Activated T-helper 1 cell treated with anti-CD3 and anti-CD28 coated beads, Interleukin-12 subunit alpha, Interleukin-12 subunit beta, Interleukin-2, Interleukin-4 antibody, amounts not matched to agents 30 ng/mL and 10 ng/mL and 1 ng/mL, durations not matched to agents 14 hours and 24 hours and 36 hours (primary cell): ENCODE results near the gene ABCC4. TPM values are rescaled to one million over a fixed set of nuclear protein-coding genes. Genes with fewer than 3 reads are reported as not detected.
A peak's percentile ranks its signal among the peaks of the same experiment; 100 is the strongest.
"Not testable (repeated sequence)": the region's sequence is repeated elsewhere in the genome, so short reads cannot be mapped to it uniquely, and the experiment has no call there.

ENCODE experiments used
- DNase-seq: peaks from one replicate; pipeline ENCODE4 v3.0.0; 2021; ENCODE audit warnings: low spot score
- H3K27ac Mint-ChIP-seq: one replicate; pipeline ENCODE4 v1.8.0; 2021; ENCODE audit warnings: mild to moderate bottlenecking, mixed read lengths
- H3K27me3 Mint-ChIP-seq: one replicate; pipeline ENCODE4 v1.8.0; 2022; ENCODE audit warnings: mild to moderate bottlenecking, moderate library complexity, mixed read lengths; ENCODE audit not compliant: insufficient read depth
- H3K36me3 Mint-ChIP-seq: one replicate; pipeline ENCODE4 v1.8.0; 2021; ENCODE audit warnings: low read depth, mixed read lengths
- H3K4me1 Mint-ChIP-seq: one replicate; pipeline ENCODE4 v1.8.0; 2021; ENCODE audit warnings: low read depth, mixed read lengths
- H3K4me3 Mint-ChIP-seq: one replicate; pipeline ENCODE4 v1.8.0; 2021; ENCODE audit warnings: mild to moderate bottlenecking, moderate library complexity, mixed read lengths
- H3K9me3 Mint-ChIP-seq: one replicate; pipeline ENCODE4 v1.8.0; 2021; ENCODE audit warnings: mixed read lengths
- intact Hi-C: fragments of 100-400 bp; cut with micrococcal nuclease; formaldehyde crosslinking; loops from one replicate; pipeline ENCODE4 v1.15.1; 2024
- total RNA-seq: library from RNA; stranded (reverse); gene quantifications from 2 replicates; pipeline ENCODE4 v1.2.3, GENCODE V29; 2022

The ABCC4 gene
- total RNA-seq, 1 donor from 2014 or later: 16.4 TPM

GRCh38 chr13:95206116-95206515 lies 95.1 kb downstream of the ABCC4 start:
- no peak overlapping the region for H3K27ac Mint-ChIP-seq
- H3K4me3 Mint-ChIP-seq: no peak overlapping the region
- DNase-seq: no peak
- intact Hi-C loops: no loop called here
- no peaks in the 10 kb centered on the region for H3K9me3 Mint-ChIP-seq
- H3K27me3 Mint-ChIP-seq: no peaks in the 10 kb centered on the region
- H3K4me1 Mint-ChIP-seq: no peaks in the 10 kb centered on the region
- H3K36me3 Mint-ChIP-seq: peaks cover 4% of the 10 kb centered on the region

- peaks cover 3% of the 10 kb centered on the region for H3K36me3 Mint-ChIP-seq
- no peak overlapping the region for H3K27ac Mint-ChIP-seq
- no peak for DNase-seq
Observed at GRCh38 chr13:95204231-95204765, 97.0 kb downstream of the ABCC4 start.

GRCh38 chr13:95201814-95202651 lies 99.2 kb downstream of the ABCC4 start:
- Mint-ChIP-seq H3K36me3 (peaks cover 3% of the 10 kb centered on the region), H3K27ac (no peak overlapping the region), H3K4me1 (no peaks in the 10 kb centered on the region), H3K9me3 (no peaks in the 10 kb centered on the region), H3K4me3 (no peak overlapping the region), H3K27me3 (no peaks in the 10 kb centered on the region)
- intact Hi-C loops: no loop called here
- DNase-seq: no peak

More at GRCh38 chr13:95204231-95204765, 97.0 kb downstream of the ABCC4 start:
- no peaks in the 10 kb centered on the region for H3K27me3 Mint-ChIP-seq
- no peaks in the 10 kb centered on the region for H3K4me1 Mint-ChIP-seq
- no peak overlapping the region for H3K4me3 Mint-ChIP-seq
- intact Hi-C loops: no loop called here
- no peaks in the 10 kb centered on the region for H3K9me3 Mint-ChIP-seq

- H3K4me3 Mint-ChIP-seq, intact Hi-C loops, H3K27ac Mint-ChIP-seq, H3K27me3 Mint-ChIP-seq, DNase-seq, H3K9me3 Mint-ChIP-seq, H3K4me1 Mint-ChIP-seq, H3K36me3 Mint-ChIP-seq: not testable (repeated sequence)
Observed at GRCh38 chr13:95200386-95200957, 100.8 kb downstream of the ABCC4 start.

GRCh38 chr13:95199896-95200295 lies 101.4 kb downstream of the ABCC4 start:
- H3K36me3 Mint-ChIP-seq: peaks cover 1% of the 10 kb centered on the region
- H3K27ac Mint-ChIP-seq: no peak overlapping the region
- H3K9me3 Mint-ChIP-seq: no peaks in the 10 kb centered on the region
- H3K27me3 Mint-ChIP-seq: no peaks in the 10 kb centered on the region
- no peak for DNase-seq
- H3K4me1 Mint-ChIP-seq: no peaks in the 10 kb centered on the region
- no peak overlapping the region for H3K4me3 Mint-ChIP-seq
- intact Hi-C loops: no loop called here

- H3K9me3 Mint-ChIP-seq, H3K4me3 Mint-ChIP-seq, H3K36me3 Mint-ChIP-seq, intact Hi-C loops, H3K27me3 Mint-ChIP-seq, H3K4me1 Mint-ChIP-seq, H3K27ac Mint-ChIP-seq, DNase-seq: not testable (repeated sequence)
Observed at GRCh38 chr13:95198606-95199005, 102.6 kb downstream of the ABCC4 start.

- Mint-ChIP-seq H3K36me3 (peaks cover 1% of the 10 kb centered on the region), H3K4me1 (no peaks in the 10 kb centered on the region), H3K4me3 (no peak overlapping the region), H3K9me3 (no peaks in the 10 kb centered on the region), H3K27ac (no peak overlapping the region), H3K27me3 (no peaks in the 10 kb centered on the region)
- intact Hi-C loops: no loop called here
- DNase-seq: no peak
Observed at GRCh38 chr13:95197548-95197947, 103.7 kb downstream of the ABCC4 start.

- Mint-ChIP-seq H3K27me3 (no peaks in the 10 kb centered on the region), H3K9me3 (no peaks in the 10 kb centered on the region), H3K4me3 (no peak overlapping the region), H3K4me1 (no peaks in the 10 kb centered on the region), H3K36me3 (peaks cover 1% of the 10 kb centered on the region), H3K27ac (no peak overlapping the region)
- DNase-seq: no peak
- intact Hi-C loops: no loop called here
Observed at GRCh38 chr13:95195146-95195545, 106.1 kb downstream of the ABCC4 start.

GRCh38 chr13:95193509-95194230 lies 107.6 kb downstream of the ABCC4 start:
- intact Hi-C loops: loop anchor here (2.0 to 5.0 kb wide), 2 partner anchors 107 to 639 kb away; partner anchors contain the start of gene ABCC4
- H3K9me3 Mint-ChIP-seq: no peaks in the 10 kb centered on the region
- no peak overlapping the region for H3K27ac Mint-ChIP-seq

GRCh38 chr13:95192998-95193397 lies 108.3 kb downstream of the ABCC4 start:
- Mint-ChIP-seq H3K4me1 (peaks cover 11% of the 10 kb centered on the region), H3K36me3 (peaks cover 2% of the 10 kb centered on the region), H3K9me3 (no peaks in the 10 kb centered on the region), H3K4me3 (no peak overlapping the region), H3K27me3 (no peaks in the 10 kb centered on the region), H3K27ac (no peak overlapping the region)
- intact Hi-C loops: loop anchor here (2.0 to 5.0 kb wide), 2 partner anchors 108 to 639 kb away; partner anchors contain the start of gene ABCC4
- no peak for DNase-seq

More at GRCh38 chr13:95193509-95194230, 107.6 kb downstream of the ABCC4 start:
- Mint-ChIP-seq H3K36me3 (peaks cover 2% of the 10 kb centered on the region), H3K4me3 (no peak overlapping the region), H3K4me1 (peaks cover 6% of the 10 kb centered on the region), H3K27me3 (no peaks in the 10 kb centered on the region)
- DNase-seq: no peak

- intact Hi-C loops: loop anchor here (2.0 to 5.0 kb wide), 2 partner anchors 108 to 640 kb away; partner anchors contain the start of gene ABCC4
- H3K27me3 Mint-ChIP-seq, H3K36me3 Mint-ChIP-seq, DNase-seq, H3K4me3 Mint-ChIP-seq, H3K27ac Mint-ChIP-seq, H3K9me3 Mint-ChIP-seq: not testable (repeated sequence)
- H3K4me1 Mint-ChIP-seq: peaks cover 11% of the 10 kb centered on the region
Observed at GRCh38 chr13:95192564-95192945, 108.7 kb downstream of the ABCC4 start.

GRCh38 chr13:95191821-95192563 lies 109.3 kb downstream of the ABCC4 start:
- no peak overlapping the region for H3K27ac Mint-ChIP-seq
- H3K9me3 Mint-ChIP-seq: no peaks in the 10 kb centered on the region
- DNase-seq: peak; percentile 24
- H3K36me3 Mint-ChIP-seq: peaks cover 2% of the 10 kb centered on the region
- intact Hi-C loops: loop anchor here (1.0 to 5.0 kb wide), 3 partner anchors 109 to 640 kb away; partner anchors contain the start of gene ABCC4
- no peak overlapping the region for H3K4me3 Mint-ChIP-seq
- H3K27me3 Mint-ChIP-seq: no peaks in the 10 kb centered on the region
- H3K4me1 Mint-ChIP-seq: peaks cover 11% of the 10 kb centered on the region
